ENCODE data around the gene RAX2. TPM values are rescaled to one million over a fixed set of nuclear protein-coding genes. Genes with fewer than 3 reads are reported as not detected.

Gene RAX2
- total RNA-seq, 1 experiment from 2014 or later = not detected

DNA sequence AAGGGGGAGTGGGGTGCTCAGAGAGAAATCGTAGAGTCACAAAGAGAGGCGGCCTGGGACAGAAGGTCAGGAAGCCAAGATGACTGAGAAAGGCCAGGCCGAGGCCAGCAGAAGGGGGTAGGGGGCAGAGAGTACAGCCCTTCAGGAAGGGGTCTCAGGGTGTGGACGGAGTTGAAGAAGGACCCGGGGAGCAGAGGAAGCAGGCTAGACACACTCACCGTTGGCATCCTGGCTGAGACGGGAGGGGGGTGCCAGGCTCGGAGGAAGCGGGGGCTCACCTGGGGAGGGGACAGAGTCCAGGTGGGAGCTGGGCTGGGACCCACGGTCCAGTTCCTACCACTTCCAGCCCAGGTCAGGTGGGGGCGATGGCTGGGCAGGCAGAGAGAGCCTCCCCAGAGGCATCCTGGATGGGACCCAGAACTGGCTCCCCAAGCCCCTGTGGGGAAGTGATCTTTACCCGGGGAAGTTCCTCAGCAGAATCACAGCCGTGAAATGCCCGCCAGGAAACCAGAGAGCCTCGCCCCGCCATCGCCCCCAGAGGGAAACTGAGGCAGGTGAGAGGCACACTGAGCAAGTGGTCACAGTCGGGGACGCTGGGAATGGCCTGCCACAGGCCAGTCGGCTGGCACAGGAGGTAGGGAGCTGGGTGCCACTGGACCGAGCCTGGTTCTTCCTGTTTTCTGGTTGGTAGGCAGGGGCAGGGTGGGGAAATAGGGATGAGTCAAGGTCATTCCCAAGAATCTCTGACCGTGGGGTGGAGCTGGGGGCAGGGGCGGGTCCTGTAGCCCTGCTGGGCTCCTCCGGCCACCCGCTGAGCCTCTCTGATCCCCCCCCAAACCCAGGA, 12.8 kb upstream of the RAX2 start:
- Histone ChIP-seq H3K4me1 (ENCODE audit: low read length) (no peaks in the 10 kb centered on the region), H3K79me2 (ENCODE audit: low read length) (no peaks in the 10 kb centered on the region), H3K4me3 (ENCODE audit: low read length) (no peak overlapping the region), H3K9ac (ENCODE audit: low read length) (no peak overlapping the region), H3K4me2 (ENCODE audit: low read depth, low read length, poor library complexity, severe bottlenecking) (no peak overlapping the region), H3K9me2 (replicated peaks; ENCODE audit: insufficient read depth, low read length) (no peaks in the 10 kb centered on the region), H3K36me3 (ENCODE audit: insufficient read depth, low read length) (no peaks in the 10 kb centered on the region), H2AFZ (ENCODE audit: low read length) (no peak overlapping the region), H3K27ac (ENCODE audit: low read length) (no peak overlapping the region), H3K27me3 (ENCODE audit: low read length) (no peaks in the 10 kb centered on the region), H4K20me1 (ENCODE audit: insufficient read depth, low read depth, low read length) (no peaks in the 10 kb centered on the region), H3K9me3 (ENCODE audit: low read length) (peaks cover 11% of the 10 kb centered on the region; the same call in 1 of the 2 replicates)
- DNase-seq = no peak

DNA sequence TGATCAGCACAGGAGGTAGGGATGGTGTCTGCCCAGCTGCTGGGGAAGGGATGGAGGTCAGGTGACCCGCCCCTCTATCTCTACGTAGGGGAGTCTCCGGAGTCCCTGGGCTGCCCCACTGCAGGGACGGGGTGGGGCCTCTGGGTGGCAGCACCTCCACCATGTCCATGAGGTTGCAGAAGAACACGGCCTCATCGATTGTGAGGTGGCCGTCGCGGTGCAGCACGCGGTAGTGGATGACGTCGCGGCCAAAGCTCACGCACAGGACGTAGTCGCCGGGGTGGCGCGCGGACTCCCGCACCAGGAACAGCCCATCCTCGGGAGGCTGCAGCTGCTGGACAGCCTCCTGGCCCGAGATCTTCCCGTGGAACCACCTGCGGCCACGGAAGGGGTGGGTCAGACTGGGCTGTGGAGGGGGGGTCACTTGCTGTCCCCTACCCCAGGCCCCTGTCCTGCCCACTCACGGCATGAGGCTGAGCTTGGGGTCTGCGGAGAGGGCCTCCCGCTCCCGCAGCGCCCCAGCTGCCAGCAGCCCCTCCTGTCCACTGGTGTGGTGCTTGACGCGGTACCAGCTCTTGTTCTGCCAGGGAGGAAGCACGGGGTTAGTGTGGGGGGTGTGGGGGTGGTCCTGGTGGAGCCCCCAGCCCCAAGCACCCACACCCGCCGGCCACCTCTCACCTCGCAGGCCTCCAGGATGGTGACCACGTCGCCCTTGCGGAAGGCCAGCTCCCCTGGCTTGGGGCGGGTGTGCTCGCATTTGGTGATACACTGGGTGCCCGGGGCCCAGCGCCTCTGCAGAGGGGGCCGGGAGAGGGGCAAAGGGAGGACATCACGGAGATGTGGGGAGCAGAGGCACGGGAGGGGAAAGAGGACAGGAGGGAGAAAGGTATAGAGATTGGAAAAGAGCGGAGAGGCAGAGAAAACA, 11.9 kb upstream of the RAX2 start:
- Histone ChIP-seq H3K4me3 (ENCODE audit: low read length) (no peak overlapping the region), H3K9me2 (replicated peaks; ENCODE audit: insufficient read depth, low read length) (no peaks in the 10 kb centered on the region), H4K20me1 (ENCODE audit: insufficient read depth, low read depth, low read length) (no peaks in the 10 kb centered on the region), H3K27me3 (ENCODE audit: low read length) (no peaks in the 10 kb centered on the region), H3K9me3 (ENCODE audit: low read length) (peaks cover 11% of the 10 kb centered on the region; the same call in 1 of the 2 replicates), H3K27ac (ENCODE audit: low read length) (no peak overlapping the region), H3K4me2 (ENCODE audit: low read depth, low read length, poor library complexity, severe bottlenecking) (no peak overlapping the region), H3K79me2 (ENCODE audit: low read length) (no peaks in the 10 kb centered on the region), H3K36me3 (ENCODE audit: insufficient read depth, low read length) (no peaks in the 10 kb centered on the region), H3K9ac (ENCODE audit: low read length) (no peak overlapping the region), H2AFZ (ENCODE audit: low read length) (no peak overlapping the region), H3K4me1 (ENCODE audit: low read length) (no peaks in the 10 kb centered on the region)
- DNase-seq = peak; percentile 83

DNA sequence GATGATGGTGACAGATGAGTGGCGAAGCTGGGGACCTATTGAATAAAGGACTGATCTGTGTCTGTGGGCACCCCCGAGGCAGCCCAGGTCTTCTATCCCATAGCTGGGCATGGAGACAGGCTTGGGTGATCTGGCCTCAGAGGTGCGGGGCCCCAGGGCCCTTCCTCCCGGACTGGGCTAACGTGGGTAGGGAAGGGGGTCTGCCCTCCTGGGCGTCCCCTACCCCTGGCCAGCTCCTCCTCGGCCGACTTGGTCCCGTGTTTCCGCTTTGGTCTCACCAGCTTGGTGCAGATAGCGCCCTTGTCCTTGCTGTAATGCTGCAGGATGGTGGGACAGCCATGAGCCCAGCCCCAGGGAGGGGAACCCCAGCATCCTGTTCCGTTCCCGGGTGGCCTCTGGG, 10.9 kb upstream of the RAX2 start:
- Histone ChIP-seq H3K9ac (ENCODE audit: low read length) (no peak overlapping the region), H3K36me3 (ENCODE audit: insufficient read depth, low read length) (no peaks in the 10 kb centered on the region), H3K9me2 (replicated peaks; ENCODE audit: insufficient read depth, low read length) (no peaks in the 10 kb centered on the region), H2AFZ (ENCODE audit: low read length) (no peak overlapping the region), H3K27me3 (ENCODE audit: low read length) (no peaks in the 10 kb centered on the region), H3K4me2 (ENCODE audit: low read depth, low read length, poor library complexity, severe bottlenecking) (no peak overlapping the region), H3K4me3 (ENCODE audit: low read length) (no peak overlapping the region), H3K4me1 (ENCODE audit: low read length) (no peaks in the 10 kb centered on the region), H3K79me2 (ENCODE audit: low read length) (no peaks in the 10 kb centered on the region), H3K27ac (ENCODE audit: low read length) (no peak overlapping the region), H4K20me1 (ENCODE audit: insufficient read depth, low read depth, low read length) (no peaks in the 10 kb centered on the region), H3K9me3 (ENCODE audit: low read length) (peaks cover 11% of the 10 kb centered on the region; the same call in 1 of the 2 replicates)
- DNase-seq = no peak

DNA sequence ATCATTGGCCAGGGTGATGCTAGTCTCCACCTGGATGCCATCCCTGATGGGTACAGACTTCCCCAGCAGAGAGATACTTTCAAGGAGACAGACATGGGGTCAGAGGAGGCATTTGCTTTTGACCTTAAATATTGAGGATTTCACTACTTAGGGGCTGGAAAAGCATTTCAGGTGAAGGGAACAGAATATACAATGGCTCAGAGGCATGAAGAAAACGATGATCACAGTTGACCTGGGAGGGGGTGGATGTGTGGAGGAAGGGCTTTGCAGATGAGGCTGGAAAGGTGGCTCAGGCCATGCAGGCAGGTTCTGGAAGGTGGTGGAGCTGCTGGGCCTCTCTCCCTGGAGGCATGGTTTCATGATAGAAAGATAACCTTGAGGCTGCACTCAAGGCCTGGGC, 10.3 kb upstream of the RAX2 start:
- H4K20me1 ChIP-seq (ENCODE audit: insufficient read depth, low read depth, low read length) = no peaks in the 10 kb centered on the region
- H3K9me3 ChIP-seq (ENCODE audit: low read length) = peaks cover 11% of the 10 kb centered on the region; the same call in 1 of the 2 replicates
- no peaks in the 10 kb centered on the region for H3K9me2 ChIP-seq (replicated peaks; ENCODE audit: insufficient read depth, low read length)
- H3K4me2 ChIP-seq (ENCODE audit: low read depth, low read length, poor library complexity, severe bottlenecking) = no peak overlapping the region
- no peak overlapping the region for H3K4me3 ChIP-seq (ENCODE audit: low read length)
- no peak overlapping the region for H2AFZ ChIP-seq (ENCODE audit: low read length)
- H3K79me2 ChIP-seq (ENCODE audit: low read length) = no peaks in the 10 kb centered on the region
- H3K27ac ChIP-seq (ENCODE audit: low read length) = no peak overlapping the region
- DNase-seq = no peak
- H3K27me3 ChIP-seq (ENCODE audit: low read length) = no peaks in the 10 kb centered on the region
- no peaks in the 10 kb centered on the region for H3K36me3 ChIP-seq (ENCODE audit: insufficient read depth, low read length)
- no peak overlapping the region for H3K9ac ChIP-seq (ENCODE audit: low read length)
- H3K4me1 ChIP-seq (ENCODE audit: low read length) = no peaks in the 10 kb centered on the region

DNA sequence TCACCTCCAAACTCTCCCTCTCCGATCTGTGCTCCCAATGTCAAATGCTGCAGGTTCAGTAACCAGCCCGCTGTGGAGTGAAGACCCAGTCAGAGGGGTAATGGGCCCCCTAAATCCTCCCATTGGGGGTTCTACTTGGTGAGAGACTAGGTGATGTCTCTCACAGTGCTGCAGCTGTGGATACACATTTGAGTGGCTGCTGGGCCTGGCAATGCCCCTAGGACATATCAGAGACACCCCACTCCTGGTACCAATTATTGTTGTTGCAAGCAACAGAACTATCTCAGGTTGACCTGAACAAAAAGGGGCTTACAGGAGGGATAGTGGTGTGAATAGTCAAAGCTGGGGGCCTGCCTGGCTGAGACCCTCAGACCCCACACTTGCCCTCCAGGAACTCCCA, 9.6 kb upstream of the RAX2 start:
- Histone ChIP-seq H3K9ac (ENCODE audit: low read length) (no peak overlapping the region), H3K4me1 (ENCODE audit: low read length) (no peaks in the 10 kb centered on the region), H3K79me2 (ENCODE audit: low read length) (no peaks in the 10 kb centered on the region), H3K27me3 (ENCODE audit: low read length) (no peaks in the 10 kb centered on the region), H3K27ac (ENCODE audit: low read length) (no peak overlapping the region), H4K20me1 (ENCODE audit: insufficient read depth, low read depth, low read length) (no peaks in the 10 kb centered on the region), H3K9me2 (replicated peaks; ENCODE audit: insufficient read depth, low read length) (no peaks in the 10 kb centered on the region), H3K4me3 (ENCODE audit: low read length) (no peak overlapping the region), H3K9me3 (ENCODE audit: low read length) (peaks cover 11% of the 10 kb centered on the region; the same call in 1 of the 2 replicates), H2AFZ (ENCODE audit: low read length) (no peak overlapping the region), H3K4me2 (ENCODE audit: low read depth, low read length, poor library complexity, severe bottlenecking) (no peak overlapping the region), H3K36me3 (ENCODE audit: insufficient read depth, low read length) (no peaks in the 10 kb centered on the region)
- no peak for DNase-seq

DNA sequence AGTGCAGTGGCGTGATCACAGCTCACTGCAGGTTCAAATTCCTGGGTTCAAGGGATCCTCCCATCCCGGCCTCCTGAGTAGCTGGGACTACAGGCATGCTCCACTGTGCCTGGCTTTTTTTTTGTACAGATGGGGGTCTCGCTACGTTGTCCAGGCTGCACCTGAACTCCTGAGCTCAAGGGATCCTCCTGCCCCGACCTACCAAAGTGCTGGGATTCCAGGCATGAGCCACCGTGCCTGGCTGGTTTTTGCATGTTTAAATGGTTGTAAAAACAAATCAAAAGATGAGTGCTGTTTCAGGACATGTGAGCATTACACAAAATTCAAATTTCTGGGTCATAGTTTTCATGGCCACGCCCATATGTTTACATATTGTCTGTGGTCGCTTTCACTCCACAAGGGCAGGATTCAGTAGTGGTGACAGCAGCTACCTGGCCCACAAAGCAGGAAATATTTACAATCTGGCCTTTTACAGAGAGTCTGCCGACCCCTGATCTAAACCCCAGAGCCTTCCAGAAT, 8.8 kb upstream of the RAX2 start:
- H3K27ac ChIP-seq (ENCODE audit: low read length) = no peak overlapping the region
- no peaks in the 10 kb centered on the region for H3K27me3 ChIP-seq (ENCODE audit: low read length)
- H4K20me1 ChIP-seq (ENCODE audit: insufficient read depth, low read depth, low read length) = no peaks in the 10 kb centered on the region
- no peak overlapping the region for H3K4me2 ChIP-seq (ENCODE audit: low read depth, low read length, poor library complexity, severe bottlenecking)
- H3K36me3 ChIP-seq (ENCODE audit: insufficient read depth, low read length) = no peaks in the 10 kb centered on the region
- H3K4me3 ChIP-seq (ENCODE audit: low read length) = no peak overlapping the region
- H3K79me2 ChIP-seq (ENCODE audit: low read length) = no peaks in the 10 kb centered on the region
- peaks cover 11% of the 10 kb centered on the region; the same call in 1 of the 2 replicates for H3K9me3 ChIP-seq (ENCODE audit: low read length)
- no peak overlapping the region for H3K9ac ChIP-seq (ENCODE audit: low read length)
- H3K4me1 ChIP-seq (ENCODE audit: low read length) = no peaks in the 10 kb centered on the region
- no peaks in the 10 kb centered on the region for H3K9me2 ChIP-seq (replicated peaks; ENCODE audit: insufficient read depth, low read length)
- DNase-seq = no peak
- no peak overlapping the region for H2AFZ ChIP-seq (ENCODE audit: low read length)

DNA sequence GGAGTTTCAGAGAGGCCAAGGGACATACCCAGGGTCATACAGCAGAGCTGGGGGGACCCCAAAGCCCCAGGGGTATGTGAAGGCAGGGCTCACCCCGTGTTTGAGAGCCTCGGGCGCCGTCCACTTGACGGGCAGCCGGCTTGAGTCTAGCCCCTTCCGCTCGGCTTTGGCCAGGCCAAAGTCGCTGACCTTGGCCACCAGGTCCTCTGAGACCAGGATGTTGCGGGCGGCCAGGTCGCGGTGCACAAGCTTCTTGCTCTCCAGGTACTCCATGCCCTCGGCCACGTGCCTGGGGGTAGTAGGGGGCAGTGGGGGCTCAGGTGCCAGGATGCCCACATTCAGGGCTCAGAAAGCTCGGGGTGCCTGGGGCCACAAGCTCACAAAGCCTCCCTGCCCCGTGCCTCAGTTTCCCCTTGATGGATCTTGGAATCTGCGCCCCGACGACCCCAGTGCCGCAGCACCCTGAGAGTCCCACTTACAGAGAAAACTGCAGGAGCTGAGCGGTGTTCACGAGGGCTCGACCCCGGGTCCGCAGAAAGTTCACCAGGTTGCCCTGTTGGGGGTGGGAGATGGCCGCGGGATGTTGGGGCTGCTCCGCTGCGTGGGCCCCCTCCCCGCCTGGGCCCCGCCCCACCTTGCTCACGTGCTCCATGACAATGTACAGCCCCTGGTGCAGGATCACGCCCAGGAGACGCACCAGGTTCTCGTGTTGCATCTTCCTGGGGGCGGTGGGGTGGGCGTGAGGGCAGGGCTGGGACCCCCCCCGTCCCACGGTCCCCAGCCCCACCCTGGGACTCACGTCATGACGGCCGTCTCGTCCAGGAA, 7.1 kb upstream of the RAX2 start:
- Histone ChIP-seq H3K27me3 (ENCODE audit: low read length) (no peaks in the 10 kb centered on the region), H2AFZ (ENCODE audit: low read length) (no peak overlapping the region), H3K9me2 (replicated peaks; ENCODE audit: insufficient read depth, low read length) (no peaks in the 10 kb centered on the region), H3K79me2 (ENCODE audit: low read length) (no peaks in the 10 kb centered on the region), H3K9ac (ENCODE audit: low read length) (no peak overlapping the region), H3K4me2 (ENCODE audit: low read depth, low read length, poor library complexity, severe bottlenecking) (no peak overlapping the region), H3K4me3 (ENCODE audit: low read length) (no peak overlapping the region), H3K4me1 (ENCODE audit: low read length) (no peaks in the 10 kb centered on the region), H3K36me3 (ENCODE audit: insufficient read depth, low read length) (no peaks in the 10 kb centered on the region), H4K20me1 (ENCODE audit: insufficient read depth, low read depth, low read length) (no peaks in the 10 kb centered on the region), H3K27ac (ENCODE audit: low read length) (no peak overlapping the region), H3K9me3 (ENCODE audit: low read length) (peaks cover 11% of the 10 kb centered on the region; the same call in 1 of the 2 replicates)
- DNase-seq = no peak

All from Karpas-422 (cell line).